Stimulated activated CD4-positive, alpha-beta T cell treated with anti-CD3 and anti-CD28 coated beads, TNF-alpha, amount 100 ng/mL, for 24 hours (primary cell): ENCODE data around the gene CDC42EP1.
"Not testable (repeated sequence)": the region's sequence is repeated elsewhere in the genome, so short reads cannot be mapped to it uniquely, and the experiment has no call there.

Source experiments
- DNase-seq, 3 experiments: peaks; one replicate each; pipeline ENCODE4 v3.0.0-alpha.2; 2020; ENCODE audit warnings: low read depth in 3 of 3

CDC42EP1 gene, protein sequence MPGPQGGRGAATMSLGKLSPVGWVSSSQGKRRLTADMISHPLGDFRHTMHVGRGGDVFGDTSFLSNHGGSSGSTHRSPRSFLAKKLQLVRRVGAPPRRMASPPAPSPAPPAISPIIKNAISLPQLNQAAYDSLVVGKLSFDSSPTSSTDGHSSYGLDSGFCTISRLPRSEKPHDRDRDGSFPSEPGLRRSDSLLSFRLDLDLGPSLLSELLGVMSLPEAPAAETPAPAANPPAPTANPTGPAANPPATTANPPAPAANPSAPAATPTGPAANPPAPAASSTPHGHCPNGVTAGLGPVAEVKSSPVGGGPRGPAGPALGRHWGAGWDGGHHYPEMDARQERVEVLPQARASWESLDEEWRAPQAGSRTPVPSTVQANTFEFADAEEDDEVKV

GRCh38 chr22:37559901-37560607 lies at the start of gene CDC42EP1:
TSS of gene CDC42EP1 (plus strand) at chr22:37560480. CDS start at chr22:37566350, 5,870 bp downstream.
- DNase-seq, result no peak

- DNase-seq, result no peak
Measured at GRCh38 chr22:37511395-37512104, 48.7 kb upstream of the CDC42EP1 start.

- DNase-seq, result no peak
Measured at GRCh38 chr22:37514526-37515051, 45.7 kb upstream of the CDC42EP1 start.

- DNase-seq, result no peak
Measured at GRCh38 chr22:37515901-37516300, 44.4 kb upstream of the CDC42EP1 start.

GRCh38 chr22:37516456-37516855 lies 43.8 kb upstream of the CDC42EP1 start:
- DNase-seq, result no peak

DNA sequence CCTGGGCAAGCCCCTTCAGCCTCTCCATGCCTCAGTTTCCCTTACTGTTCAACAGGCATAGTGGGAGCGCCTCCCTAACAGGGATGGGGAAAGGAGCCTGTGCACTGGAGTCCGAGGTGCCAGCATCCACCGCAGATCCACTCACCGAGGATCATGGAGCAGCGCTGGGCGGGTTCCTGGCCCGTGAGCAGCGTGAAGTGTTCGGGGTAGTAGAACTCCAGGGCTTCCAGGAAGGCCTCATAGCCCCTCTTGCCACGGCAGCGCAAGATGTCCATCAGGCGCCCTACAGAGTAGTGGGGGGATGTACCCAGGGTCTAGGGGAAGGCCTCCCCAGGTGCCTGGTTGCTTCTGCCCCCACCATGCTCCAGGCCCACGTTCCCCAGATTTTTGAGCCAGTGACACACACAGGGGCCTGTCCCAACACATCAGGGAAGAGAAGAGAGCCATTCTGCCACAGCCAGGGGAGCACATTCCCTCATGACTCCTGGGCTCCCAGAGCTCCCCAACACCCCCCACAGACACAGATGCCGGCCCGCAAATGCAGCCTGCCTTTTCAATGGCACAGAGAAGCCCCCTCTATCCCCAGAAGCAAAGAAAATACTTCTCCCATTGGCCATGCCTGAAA lies 42.3 kb upstream of the CDC42EP1 start:
- no peak for DNase-seq

DNA sequence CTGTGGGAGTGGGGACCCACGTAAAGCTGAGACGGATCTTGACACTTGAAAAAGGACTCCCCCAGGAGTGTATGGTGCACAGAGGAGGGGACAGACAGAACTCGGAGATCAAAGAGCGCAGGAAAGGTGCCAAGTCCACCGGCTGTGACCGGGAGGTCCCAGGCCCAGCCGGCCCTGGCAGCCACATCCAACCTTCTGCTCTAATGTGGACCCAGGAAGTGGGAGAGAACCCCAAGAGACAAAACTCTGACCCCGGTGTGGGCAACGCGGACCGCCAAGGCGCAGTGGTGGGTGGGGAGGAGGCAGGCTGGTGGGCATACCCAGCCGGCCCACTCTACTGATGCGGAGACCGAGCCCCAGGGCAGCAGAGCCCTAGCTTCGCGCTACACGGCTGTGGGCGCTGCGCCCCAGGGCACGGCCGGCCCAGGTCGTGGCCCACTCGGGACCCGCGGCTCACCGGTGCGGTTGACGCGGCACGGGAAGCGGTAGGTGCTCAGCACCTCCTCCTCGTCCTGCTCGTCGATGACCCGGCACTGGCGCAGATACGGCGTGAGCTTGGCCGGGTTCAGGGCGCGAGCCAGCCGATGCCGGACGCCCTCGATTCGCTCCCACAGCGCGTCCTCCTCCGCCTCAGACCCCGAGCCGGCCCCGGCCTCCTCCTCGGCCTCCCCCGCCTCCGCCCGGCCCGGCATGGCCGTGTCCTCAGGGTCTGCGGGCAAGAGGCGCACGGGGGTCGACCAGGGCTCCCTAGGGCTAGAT lies 41.6 kb upstream of the CDC42EP1 start:
- no peak for DNase-seq

DNA sequence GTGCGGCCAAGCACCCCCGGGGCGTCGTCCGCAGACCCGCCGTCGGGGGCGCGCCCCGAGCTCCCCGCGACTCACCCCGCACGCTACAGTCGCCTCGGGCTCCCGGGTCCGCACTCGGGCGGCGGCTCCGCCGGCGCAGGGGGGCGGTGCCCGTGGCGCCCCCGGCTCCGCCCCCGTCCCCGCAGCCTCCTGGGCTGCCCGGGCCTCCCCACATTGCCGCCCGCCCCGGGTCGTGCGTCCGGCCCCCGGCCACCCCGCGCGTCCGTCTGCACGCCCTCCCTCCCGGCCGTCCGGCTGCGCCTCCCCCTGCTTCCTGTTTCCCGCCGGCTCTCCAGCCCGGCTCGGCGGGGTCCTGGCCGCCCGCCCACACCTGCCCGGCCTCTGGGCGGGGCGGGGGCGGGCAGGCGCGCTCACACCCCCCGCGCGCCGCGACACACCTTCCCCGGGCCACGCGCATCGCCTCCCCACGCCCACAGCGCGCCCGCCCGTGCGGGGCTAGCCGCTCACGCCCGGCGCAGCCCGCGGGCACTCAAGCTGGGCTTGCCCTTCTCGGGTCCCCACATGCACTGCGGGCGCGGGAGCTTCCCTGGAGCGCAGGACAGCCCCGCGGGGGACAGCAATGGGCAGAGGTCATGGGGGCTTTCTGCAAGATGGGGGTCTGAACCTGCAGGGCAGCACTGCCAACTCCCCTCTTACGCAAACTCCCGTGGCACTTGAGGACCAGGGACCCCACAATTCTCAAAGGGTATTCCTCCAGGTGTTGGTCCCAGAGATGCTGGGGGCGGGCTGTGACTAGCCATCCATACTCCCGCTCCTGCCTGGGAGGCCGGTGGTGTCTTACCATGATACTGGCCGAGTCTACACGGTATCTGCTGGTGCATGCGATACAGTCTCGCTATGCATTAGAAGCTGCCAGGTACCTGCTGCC lies 40.7 kb upstream of the CDC42EP1 start, which contains the start of gene CARD10:
TSS of gene CARD10 (minus strand) at position 148 of the 928 bp plus-strand sequence. CDS start 215 bp downstream, outside the sequence.
- no peak for DNase-seq

GRCh38 chr22:37520776-37521191 lies 39.5 kb upstream of the CDC42EP1 start:
- DNase-seq, result no peak

- no peak for DNase-seq
Measured at GRCh38 chr22:37521236-37521739, 39.0 kb upstream of the CDC42EP1 start.

DNA sequence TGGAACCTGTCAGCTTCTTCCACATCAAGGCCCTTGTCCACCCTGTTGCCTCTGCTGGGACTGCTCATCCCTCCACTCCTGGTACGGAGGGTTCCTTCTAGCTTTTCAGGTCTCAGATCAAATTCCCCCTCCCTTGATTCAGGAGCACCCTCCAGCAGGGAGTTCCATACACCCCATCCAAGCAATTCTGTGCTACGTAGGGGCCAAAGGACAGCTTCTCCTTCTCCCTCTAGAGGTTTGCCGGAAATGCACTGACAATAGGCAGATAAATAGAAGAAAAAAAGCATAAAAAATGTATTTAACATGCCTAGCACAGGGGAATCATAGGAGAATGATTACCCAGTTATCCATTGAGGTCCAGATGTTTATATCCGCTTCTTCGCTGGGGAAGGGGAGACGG lies 37.8 kb upstream of the CDC42EP1 start:
- no peak for DNase-seq

- DNase-seq, result no peak
Measured at GRCh38 chr22:37525073-37525745, 35.1 kb upstream of the CDC42EP1 start.

DNA sequence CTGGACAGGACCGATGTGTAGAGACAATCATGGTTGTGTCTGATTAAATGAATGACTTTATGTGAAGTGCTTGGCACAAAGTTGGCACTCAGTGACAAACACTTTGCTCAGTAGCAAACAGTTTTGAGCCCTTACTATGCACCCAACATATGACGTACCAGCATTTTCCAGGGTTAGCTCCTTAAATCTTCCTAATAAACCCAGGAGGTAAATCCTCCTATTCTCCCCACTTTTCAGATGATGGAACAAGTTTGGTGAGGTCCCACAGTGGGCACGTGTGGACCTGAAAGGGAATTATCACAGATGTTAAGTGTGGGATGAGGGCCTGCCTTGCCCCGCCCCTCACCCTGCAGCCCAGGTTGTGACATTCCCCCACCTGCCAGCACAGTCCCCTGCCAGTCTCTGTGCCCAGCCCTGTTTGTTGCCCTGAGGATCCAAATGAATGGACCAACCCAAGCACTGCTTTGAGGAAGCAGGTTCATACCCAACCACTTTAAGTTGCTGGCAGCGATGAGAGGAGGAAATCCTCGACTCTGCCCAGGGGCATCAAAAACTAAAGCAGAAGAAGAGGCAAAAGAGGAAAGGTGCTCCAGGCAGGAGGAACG lies 34.4 kb upstream of the CDC42EP1 start:
- no peak for DNase-seq

- DNase-seq, result no peak
Measured at GRCh38 chr22:37526376-37526775, 33.9 kb upstream of the CDC42EP1 start.

DNA sequence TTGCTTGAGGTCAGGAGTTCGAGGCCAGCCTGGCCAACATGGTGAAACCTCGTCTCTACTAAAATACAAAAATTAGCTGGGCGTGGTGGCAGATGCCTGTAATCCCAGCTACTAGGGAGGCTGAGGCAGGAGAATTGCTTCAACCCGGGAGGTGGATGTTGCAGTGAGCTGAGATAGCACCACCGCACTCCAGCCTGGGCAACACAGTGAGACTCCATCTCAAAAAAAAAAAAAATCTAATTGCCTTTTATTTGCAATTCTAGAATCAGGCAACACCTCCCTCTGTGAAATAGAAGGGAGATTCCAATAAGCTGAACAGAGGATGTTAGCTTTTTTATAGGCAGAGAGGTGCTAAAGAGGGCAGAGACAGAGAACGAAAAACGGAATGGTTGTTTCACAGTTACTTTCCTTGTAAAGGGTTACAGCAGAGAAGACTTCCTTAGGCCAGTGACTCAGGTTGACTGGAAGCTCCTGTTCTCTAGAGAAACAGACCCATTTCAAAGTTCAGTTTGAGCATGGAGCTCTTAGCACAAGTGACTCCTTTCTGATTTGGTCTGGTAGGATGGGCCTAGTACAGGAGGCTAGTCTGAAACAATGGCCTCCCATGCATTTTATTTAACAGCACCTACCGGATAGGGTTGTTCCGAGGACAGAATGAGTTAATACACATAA lies 33.1 kb upstream of the CDC42EP1 start:
- not testable (repeated sequence) for DNase-seq

- not testable (repeated sequence) for DNase-seq
Measured at GRCh38 chr22:37527952-37528351, 32.3 kb upstream of the CDC42EP1 start.

DNA sequence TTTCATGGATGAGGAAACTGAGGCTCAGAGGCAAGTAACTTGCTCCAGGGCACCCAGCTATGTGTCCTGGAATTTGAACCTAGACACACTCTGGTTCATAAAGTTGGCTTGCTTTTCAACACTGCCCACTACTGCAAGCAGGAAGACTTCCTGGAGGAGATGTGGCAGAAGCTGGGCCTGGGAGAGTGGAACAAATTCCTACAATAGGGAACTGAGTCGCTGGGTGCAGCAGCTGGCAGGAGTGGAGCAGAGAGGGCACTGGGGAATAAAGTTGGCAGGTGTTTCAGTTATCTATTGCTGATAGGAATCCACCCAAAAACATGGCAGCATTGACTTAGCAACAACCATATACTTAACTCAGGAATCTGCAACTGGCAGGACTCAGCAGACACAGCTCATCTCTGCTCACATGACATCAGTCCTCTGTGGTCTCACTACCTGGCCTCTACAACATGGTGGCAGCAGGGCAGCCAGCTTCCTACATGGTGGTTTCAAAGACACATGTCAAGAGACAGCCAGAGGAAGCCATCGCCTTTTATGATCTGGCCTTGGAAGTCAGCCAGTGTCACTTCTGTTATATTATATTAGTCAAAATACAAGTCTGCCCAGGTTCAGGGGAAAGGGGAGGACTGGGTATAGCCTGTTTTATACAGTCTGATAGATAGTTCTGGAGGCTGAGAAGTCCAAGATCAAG lies 30.5 kb upstream of the CDC42EP1 start:
- no peak for DNase-seq
